Measurements from ENCODE around the gene CALML6.

- TF ChIP-seq CREB1 (IDR thresholded peaks at IDR 0.05): no peak
- no peak for TF ChIP-seq GABPA (IDR thresholded peaks at IDR 0.05; ENCODE audit: borderline replicate concordance, insufficient read depth, low read length)
- no peak for TF ChIP-seq BCL11A (IDR thresholded peaks at IDR 0.05; ENCODE audit: low read depth in 2 of 2, low read length in 2 of 2)
- no peak for TF ChIP-seq SP1 (IDR thresholded peaks at IDR 0.05; ENCODE audit: low read depth, low read length)
These were observed 7.0 kb downstream of the CALML6 start for GRCh38 chr1:1921901-1922701.
